ENCODE measurements around the gene GLYATL1.
"Not testable (repeated sequence)": the region's sequence is repeated elsewhere in the genome, so short reads cannot be mapped to it uniquely, and the experiment has no call there.

The GLYATL1 gene

DNA sequence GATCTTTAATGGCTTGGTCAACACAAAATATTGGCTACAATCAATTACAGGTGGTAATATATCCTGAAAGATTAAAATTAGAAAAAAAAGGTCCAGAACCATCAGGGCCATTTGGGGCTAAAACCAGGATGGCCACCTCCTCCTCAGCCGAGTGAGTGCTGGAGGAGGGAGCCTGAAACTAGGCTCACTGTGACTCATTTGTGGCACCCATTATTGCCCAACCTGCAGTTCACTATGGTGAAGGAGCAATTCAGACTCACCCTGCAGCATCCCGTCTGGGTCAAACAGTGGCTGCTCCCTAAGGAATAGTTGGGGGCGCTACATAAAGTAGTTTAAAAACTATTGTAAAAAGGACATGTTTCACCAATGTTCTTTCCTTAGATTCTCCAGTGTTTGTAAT, 60.7 kb downstream of the GLYATL1 start:
- no peak for DNase-seq

GRCh38 chr11:59002006-59002405, 62.7 kb downstream of the GLYATL1 start:
- DNase-seq = not testable (repeated sequence)
